NT2/D1 (cell line): Measurements from ENCODE around the gene PPDPF.

Source experiments
- SUZ12 ChIP-seq: IDR thresholded peaks from 2 replicates; pipeline ENCODE4 v1.6.1; 2011; ENCODE audit not compliant: insufficient read length, insufficient read depth; ENCODE audit errors: extremely low read depth
- YY1 ChIP-seq: IDR thresholded peaks from 2 replicates; pipeline ENCODE4 v1.6.1; 2011; ENCODE audit not compliant: insufficient read length, insufficient read depth

GRCh38 chr20:63549019-63549418 is 28.5 kb downstream of the PPDPF start:
- TF ChIP-seq SUZ12 (no peak), YY1 (no peak)
